Non-pigmented ciliary epithelial cell (primary cell): ENCODE results near the gene SWI5.

Experiments used
- DNase-seq: peaks from one replicate; pipeline ENCODE4 v3.0.0-alpha.2; 2010; ENCODE audit warnings: low read depth

Gene SWI5

DNA sequence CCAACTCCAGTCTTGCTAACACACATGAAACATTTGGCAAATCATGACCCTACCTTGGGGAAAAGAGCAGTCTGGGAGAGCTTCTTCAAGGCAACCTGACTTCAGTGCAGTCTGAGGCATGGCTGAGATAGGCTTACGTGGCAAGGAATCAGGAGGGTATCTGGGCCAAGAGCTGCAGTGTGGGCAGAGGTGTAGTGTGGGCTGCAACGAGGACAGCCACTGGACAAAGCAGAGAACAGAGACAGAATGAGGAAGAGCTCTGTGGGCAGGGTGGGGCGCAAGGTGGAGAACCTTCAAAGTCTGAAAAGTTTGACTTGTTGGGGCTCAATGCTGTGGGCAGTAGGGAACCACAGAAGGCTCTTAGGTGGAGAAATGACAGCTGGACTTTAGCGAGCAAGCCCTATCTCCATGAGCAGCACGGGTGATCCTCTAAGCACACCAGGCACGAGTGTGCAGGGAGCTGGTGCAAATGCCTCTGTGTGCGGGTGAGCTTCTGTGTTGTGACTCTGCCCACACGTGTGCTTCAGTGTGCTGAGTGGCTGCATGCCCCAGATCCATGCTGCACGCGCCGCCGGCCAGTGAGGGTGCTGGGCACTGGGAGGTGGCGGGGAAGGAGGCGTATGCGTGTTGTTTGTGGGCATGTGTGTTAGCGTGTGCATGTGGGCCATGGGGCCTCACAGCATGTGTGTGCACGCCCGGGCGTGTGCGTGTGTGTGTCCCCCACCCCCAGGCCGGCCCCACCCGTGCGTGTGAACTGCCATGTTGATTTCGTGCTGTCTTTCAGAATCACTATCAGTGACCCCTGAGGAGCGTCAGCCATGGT is 23.5 kb upstream of the SWI5 start:
- DNase-seq = no peak

DNA sequence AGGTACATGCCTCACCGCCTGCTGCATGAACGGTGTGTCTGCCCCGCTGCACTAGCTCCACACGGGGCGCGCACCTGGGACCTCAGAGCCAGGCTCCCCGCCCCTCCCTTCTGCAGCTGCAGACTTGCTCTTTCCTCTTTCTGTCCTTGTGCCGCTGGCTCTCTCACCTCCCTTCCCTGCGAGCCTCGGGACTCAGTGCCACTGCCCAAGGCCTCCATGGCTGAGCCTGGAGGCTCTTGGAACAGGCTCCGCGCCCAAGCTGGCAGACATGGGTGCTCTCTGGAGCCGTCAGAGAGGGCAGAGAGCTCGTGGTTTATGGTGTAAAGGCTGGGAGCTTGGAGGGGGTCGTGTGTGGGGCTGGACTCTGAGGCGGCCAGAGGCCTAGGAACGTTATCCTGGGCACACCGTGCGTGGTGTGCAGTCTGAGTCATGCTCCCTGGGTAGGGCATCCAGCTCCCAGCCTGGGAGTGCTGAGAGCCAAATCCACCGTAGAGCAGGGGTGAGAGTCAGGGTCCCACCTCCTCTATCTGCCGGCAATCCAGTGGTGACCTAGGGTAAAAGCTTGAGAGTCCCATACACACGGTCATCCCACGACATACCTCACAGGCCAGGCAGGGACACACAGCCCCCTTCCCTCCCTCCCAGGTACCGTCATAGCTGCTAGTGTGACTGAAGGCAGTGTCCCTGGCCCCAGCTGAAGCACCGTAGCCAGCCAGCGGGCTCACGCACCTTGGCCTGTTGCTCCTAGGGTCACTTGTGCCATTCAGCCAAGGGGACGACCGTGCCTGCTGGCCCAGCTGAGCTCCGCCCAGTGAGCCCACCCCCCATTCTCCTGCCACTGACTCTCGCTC is 22.7 kb upstream of the SWI5 start:
- no peak for DNase-seq

DNA sequence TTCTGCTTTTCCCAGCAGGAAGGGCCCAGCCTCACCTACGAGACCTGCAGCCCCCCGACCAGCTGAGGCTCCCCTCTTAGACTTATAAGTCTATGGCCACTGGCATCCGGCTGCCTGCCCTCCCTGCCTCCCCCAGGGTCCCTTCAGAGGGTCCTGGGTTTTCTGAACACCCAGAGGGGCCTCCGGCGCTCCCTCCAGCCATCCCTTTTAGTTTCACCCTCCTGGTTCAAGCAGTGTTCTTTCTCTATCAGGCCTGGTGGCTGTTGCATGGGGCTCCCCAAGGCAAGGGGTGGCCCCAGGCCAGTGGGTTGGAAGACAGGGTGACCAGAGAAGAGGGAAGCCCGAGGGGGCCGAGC is 22.1 kb upstream of the SWI5 start:
- DNase-seq = no peak

DNA sequence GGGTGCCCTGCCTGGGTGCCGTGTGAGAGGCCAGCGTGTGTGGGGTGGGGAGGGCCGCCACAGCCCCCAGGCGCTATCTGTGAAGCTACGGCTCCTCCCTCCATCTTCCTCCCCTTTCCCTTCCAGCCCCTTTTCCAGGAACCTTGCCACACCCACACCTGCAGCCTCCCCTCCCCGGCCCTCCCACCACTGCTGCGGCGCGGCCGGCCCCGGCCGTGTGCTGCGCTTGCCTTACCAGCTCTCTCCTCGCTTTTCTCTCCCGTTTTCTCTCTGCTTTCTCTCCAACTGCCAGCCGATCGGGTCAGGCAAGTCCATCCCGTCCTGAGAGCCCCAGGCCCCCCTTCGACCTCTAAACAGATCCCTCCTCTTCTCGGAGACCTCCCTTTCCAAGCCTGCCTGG is 21.7 kb upstream of the SWI5 start:
- no peak for DNase-seq

DNA sequence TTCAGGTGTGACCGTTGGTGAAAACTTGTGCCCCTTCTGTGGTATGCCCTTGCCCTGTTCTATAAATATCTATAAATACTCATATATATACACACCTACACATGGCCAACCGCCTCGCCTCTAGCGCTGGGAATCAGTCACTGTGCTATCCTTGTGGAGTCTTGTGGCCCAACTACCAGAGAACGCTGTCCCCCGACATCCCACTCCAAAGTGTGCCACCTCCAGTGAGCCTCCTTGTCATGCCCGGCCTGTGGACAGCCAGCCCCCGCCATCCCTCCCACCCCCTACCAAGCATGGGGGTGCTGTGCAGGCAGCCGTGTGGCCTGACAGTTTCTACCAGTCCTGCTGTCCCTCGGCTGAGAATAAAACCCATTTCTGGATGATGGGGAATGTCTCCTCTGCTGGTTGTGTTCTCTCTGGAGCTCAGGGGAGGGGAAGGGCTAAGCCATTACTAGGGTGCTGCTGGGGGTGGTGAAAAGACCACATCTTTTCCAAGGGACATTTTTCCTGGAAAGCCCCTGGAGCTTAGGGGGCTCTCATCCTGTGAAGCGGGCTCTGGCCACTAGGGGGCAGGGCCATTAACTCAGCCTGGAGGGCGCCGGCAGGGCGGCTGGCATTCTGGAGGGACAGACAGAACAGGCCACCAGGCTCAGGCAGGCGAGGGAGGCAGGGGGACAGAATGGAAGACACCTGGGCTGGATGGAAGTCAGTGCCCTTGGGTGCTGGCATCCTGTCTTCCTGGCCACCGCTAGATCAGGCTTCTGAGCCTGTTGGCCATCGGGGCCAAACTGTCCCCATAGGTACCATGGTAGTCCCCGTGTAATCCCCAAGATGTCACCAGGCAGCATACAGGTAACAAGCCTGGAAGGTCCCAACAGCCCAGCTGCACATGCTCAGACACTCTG is 21.0 kb upstream of the SWI5 start:
- DNase-seq = no peak

DNA sequence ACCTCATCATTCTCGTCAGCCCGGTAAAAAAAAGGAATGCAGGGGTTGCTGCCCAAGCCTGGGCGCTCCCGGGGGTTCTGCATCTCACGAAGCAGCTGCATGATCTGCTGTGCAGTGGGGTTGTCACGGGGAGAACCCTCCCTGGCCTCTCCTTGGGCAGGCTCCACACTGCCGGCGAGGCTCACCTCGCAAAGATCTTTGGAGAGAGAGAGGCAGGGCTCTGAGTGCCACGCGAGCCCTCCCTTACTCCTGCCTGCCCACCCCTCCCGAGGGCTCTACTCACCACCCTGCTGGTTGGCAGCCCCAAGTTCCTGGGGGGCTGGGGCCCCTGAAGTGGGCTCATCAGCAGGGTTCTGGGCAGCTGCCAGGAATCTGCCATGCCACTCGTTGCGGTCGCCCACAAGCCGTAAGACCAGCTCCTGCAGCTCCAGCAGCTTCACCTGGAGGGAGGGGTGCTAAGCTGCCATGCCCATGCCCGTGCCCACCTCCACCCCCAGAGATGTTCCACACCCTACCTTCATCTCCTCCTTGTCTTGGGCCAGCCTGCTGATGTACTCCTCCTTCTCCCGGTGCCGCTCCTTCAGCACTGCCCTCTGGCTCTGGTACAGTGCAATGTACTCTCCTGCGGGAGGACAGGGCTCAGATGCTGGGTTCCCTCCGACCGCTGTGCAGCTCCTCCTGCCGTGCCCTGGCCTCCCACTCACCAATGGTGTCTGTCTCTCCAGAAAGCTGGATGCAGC is 18.8 kb upstream of the SWI5 start:
- no peak for DNase-seq

DNA sequence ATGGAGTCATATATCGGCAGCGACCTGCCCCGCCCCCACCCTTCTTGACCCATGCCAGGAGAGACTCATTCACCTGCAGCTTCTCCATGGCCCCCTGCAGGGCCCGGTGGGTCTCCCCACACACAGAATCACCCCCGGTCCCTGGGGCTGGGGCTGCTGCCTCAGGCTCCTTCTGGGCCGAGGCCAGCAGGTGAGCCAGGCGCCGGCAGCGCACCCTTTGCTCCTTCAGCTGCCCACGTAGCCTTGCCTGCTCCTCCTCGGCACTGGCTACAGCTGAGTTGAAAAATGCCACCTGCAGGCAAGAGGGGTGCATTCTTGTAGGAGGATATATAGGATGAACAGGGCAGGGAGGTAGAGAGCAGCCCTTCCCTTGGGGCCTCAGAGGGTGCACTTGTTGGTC is 18.2 kb upstream of the SWI5 start:
- no peak for DNase-seq

DNA sequence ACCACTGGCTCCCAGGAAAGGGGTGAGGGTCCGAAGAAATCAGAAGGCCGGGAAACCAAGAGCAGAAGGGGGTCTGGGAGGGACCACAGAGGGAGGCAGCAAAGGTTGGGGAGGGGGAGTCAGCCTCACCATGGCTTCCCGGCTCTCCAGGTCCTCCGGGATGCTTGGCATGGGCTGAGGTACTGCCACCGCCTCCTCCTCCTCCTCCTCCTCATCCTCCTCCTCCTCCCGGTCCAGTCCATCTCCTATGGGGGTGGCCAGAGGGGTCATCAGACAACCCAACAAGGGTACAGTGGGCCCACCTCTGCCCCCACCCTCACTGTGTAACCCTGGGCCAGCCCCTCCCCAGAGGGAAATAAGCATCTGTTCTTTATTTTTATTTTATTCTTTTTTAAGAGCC is 17.8 kb upstream of the SWI5 start:
- DNase-seq = no peak

DNA sequence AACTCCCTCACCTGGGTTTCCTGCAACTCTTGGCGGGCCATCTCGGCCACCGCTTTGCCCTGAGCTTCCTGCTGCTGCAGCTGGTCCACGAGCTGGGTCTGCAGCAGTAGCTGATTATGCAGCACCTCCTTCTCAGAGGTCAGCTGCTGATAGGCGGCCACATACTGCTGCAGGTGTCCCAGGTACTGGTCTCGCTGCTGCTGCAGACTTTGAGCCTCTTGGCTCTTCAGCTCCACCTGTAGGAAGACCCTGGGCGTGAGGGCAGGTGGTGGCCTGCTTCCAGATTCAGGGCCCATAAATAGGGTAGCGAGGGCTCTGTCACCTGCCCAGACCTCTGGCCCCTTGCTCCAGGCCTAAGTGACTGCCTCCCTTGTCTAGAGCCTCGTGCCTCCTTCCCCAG is 16.9 kb upstream of the SWI5 start:
- no peak for DNase-seq

DNA sequence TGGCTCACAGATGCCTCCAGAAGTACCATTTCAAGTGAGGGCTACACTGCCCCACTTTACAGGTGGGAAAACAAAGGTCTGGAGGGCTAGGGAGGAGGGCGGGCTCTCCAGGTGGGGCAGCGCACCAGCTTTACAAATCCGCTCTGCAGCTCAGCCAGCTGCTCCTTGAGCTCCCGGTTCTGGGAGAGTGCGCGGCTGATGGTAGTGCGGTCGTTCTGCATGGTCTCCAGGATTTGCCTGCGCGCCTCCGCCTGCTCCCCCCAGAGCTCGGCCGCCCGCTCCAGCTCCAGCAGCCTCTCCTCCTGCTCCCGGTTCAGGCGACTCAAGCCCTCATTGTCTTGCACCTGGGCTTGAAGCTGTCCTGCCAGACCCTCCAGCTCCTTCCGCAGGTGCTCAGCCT is 15.7 kb upstream of the SWI5 start:
- DNase-seq = no peak

DNA sequence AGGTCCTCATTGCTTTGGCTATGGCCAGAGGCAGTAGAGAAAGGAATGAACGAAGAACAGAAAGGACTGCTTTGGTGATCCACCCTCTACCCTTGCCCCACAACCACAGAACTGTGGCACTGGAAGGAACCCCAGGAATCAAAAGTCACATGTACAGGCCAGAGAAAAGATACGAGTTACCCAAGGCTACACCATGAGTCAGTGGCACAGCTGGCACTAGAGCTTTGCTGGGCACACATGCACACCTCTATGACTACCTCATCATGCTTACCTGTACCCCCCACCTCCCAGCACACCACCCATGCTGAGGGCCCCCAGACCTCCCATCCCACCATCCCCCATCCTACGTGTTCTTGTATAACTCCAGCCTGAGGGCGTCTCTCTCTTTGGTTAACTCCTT is 13.4 kb upstream of the SWI5 start:
- DNase-seq = no peak

DNA sequence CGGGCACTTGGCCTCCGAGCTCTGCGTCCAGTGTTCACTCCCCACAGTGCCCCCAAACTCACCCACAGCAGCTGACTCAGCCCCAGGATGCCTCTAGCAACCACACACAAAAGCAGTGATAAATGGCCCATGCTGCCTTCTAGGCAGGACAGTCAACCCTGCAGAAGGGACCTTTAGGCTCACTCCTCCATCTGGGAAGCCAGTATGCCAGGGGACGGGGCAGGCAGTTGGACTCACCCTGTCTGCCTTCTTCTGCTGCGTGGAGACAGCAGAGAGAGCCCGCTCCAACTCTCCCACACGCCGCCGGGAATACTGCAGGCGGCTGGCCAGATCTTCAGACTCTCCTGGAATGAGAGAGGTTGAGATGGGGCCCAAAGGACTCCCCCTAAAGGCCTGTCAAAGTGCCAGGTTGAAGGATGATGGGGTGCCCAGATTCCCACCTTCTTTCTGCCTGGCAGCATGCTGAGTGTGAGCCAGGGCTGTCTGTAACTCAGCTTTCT is 10.7 kb upstream of the SWI5 start:
- no peak for DNase-seq

DNA sequence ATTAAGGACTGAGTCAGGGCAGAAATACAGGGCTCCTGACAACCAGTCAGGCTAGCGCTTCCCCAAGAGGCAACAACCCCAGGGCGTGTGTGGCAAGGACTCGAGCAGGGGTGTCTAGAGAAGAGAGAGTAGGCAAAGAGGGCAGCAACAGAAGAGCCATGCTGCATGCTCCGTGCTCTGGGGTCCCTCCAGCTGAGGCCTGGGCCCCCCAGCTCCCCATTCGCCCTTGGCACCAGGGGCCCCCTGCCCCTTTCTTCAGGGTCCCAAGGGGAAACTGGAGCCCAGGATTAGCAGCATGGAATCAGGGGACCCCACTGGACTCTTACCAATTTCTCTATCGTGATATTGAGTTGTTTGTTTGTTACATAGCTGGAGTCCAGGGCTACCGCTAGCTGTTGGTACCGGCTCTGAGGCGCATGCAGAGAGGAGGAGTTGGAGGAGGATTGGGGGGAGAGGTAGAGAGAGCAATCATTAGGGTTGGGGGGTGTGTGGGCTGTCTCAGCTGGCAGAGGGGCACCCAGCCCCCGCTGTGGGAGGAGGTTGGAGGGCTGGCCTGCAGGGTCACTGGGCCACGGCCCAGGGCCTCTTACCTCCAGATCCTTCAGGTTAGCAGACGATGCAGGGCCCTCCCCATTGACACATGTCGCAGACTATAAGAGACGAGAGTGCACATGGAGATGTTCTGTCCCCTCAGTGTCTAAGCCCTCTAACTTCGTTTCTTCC is 9.0 kb upstream of the SWI5 start:
- DNase-seq = no peak

DNA sequence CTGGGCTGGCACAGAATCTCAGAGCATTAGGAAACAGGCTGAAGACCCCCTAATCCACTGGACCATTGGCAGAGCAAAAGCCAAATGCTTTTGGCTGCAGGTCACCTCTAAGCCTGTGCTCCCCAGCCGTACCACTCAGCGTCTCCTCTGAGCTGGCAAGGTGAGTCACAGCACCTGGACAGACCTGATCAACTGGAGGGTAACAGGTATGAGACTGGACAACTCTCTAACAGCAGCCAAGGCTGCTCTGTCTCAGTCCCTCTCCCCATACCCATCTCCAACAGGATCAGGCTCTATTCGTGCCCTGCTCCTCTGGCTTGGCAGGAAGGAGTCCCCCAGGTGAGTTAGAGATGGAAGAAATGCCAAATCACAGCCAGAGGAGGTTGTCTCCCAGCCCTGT is 5.0 kb upstream of the SWI5 start:
- DNase-seq = no peak

DNA sequence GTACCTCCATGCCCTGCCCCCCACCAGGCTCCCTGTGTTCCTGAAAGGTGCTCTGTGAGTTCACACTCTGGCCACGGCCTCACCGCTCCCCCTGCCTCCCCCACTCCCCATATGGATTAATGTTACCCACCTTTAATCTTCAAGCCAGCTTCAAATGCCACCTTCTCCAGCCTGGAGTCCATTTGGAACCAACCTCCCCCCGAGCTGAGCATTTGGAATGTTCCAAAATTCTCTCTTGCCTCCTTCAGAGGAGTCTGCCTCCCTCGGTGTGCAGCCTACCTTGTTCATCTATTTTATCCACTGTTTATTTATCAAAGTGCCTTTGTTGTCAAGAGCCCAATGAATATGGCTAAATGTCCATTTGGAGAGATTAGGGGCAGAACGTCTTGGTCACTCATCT is 4.6 kb upstream of the SWI5 start:
- no peak for DNase-seq

DNA sequence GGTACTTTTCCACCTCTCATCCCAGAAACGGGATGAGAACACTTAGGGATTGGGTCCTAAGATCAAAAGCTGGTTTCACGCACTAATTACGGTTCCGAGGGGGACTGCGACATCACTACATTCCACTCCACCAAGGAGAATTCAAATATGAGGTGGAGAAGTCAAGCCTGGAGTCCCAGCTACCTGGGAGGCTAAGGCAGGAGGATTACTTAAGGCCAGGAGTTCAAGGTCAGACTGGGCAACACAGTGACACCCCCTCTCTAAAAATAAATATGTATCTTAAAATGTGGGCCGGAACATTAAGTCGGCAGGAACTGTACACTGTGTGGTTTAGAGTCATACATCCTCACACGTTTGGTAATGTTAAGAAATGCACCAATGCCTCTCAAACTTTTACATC is 1.8 kb upstream of the SWI5 start:
- DNase-seq = no peak

DNA sequence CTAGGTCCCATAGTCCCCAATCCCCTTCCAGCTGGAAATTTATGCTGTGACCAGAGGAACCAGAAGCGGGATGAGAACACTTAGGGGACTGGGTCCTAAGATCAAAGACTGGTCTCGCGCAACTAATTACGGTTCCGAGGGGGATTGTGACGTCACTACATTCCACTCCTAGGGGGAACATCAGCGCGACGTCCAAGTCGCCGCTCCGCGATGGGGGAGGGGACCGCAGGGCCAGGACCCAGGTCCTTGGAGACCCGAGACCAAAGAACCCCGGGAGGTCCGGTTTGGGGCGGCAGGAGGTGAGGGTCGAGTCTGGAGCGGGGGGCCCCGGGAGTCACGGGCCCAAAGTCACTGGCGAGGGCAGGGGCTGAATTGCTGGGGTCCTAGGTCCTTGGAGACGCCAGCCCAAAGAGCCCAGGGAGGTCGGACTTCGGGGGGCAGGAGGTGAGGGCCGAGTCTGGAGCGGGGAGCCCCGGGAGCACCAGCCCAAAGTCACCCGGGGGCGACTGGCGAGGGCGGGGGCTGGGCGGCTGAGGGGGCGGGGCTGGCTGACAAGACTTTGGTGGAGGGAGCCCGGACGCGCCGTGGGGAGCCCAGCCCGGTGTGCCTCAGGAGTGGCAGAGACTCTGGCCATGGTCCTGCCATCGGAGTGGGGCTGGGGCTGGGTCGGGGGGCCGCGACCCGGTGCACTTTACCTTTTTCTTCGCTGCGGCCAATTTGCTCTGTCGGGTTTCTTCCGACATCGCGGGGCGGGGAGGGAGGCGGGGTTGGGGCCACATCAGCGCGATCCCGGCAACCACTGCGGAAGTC is 673 bp upstream of the SWI5 start, which contains the start of gene GOLGA2:
Gene GOLGA2, minus strand, starts transcription at position 810 of the 810 bp plus-strand sequence. Its CDS starts 31 bp downstream, at position 779.
- no peak for DNase-seq

DNA sequence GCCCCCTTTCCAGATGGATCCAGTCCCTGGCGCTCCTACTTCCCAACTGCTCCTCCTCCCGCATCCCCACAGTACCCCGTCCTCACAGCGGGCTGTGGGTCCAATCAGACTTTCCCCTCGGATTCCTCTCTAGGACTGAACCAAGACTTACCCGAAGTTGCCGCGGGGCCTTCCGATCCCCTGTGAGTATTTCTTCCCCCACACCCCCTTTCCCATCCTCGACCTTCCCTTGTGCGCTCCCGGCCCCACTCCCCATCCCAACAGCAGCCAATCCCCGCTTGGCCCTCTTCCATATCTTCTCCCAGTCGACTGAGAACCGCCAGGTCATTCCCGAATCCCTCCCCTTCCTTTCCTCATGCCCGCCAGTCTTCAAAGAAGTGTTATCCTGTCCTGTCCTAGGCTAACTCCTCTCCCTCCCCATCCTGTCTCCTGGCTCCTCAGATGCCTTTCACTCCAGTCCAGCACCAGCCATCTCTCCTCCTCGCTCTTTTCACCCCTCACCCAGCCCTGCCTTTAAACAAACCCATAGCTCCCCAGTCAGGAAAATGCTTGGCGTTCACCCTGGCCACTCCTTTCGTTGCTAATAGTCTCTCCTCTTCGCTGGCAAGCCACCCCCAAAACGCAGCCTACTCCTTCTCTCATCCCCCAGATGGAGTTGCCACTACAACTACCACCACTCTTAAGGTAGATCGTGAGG is 646 bp downstream of the SWI5 start:
- no peak for DNase-seq
